ENCODE results near the gene MSH6. TPM values are rescaled to one million over a fixed set of nuclear protein-coding genes. Genes with fewer than 3 reads are reported as not detected.
A peak's percentile ranks its signal among the peaks of the same experiment; 100 is the strongest.

MSH6 gene
- total and polyA plus RNA-seq, 9 of the 15 experiments (the other 6 are each of a cell fraction or from before 2014, with no cell fraction given) = 15.3 to 147 (median 80.5) TPM

GRCh38 chr2:47796090-47796697, 13.2 kb downstream of the MSH6 start:
- Histone ChIP-seq H3K79me2 (ENCODE audit: control insufficient read depth, insufficient read depth, low read length) (peaks cover 74% of the 10 kb centered on the region), H3K27me3 (ENCODE audit: control insufficient read depth in 2 of 2, insufficient read depth in 2 of 2, low read length in 2 of 2) (no peaks in the 10 kb centered on the region), H3K9me1 (ENCODE audit: control insufficient read depth, insufficient read depth, low read length) (no peaks in the 10 kb centered on the region), H3K4me3 (no peak overlapping the region), H3K9me3 (replicated peaks; ENCODE audit: control insufficient read depth, insufficient read depth, low read depth, low read length) (peaks cover 4% of the 10 kb centered on the region), H3K9ac (ENCODE audit: insufficient read depth in 1 of 2, low read depth in 2 of 2, low read length in 2 of 2) (no peak overlapping the region), H3K4me2 (ENCODE audit: insufficient read depth, low read length) (no peak overlapping the region), H3K4me1 (replicated peaks in 1 of 2; ENCODE audit: control insufficient read depth in 2 of 2, insufficient read depth in 2 of 2, low read length in 2 of 2) (no peaks in the 10 kb centered on the region), H2AFZ (ENCODE audit: low read depth, low read length) (no peak overlapping the region), H4K20me1 (replicated peaks; ENCODE audit: control insufficient read depth, insufficient read depth, low read length) (0 out of 2 replicates have a peak, but pooled peaks cover under 1% of the 10 kb centered on the region), H3K27ac (ENCODE audit: extremely low read depth, low read depth, low read length) (no peak overlapping the region), H3K36me3 (ENCODE audit: control insufficient read depth, insufficient read depth, low read length) (peaks cover 90% of the 10 kb centered on the region)
- in situ Hi-C loops (cut with MboI) (no loop called here), intact Hi-C loops (cut with micrococcal nuclease) (no loop called here)
- CTCF ChIA-PET (ENCODE audit: low intra/inter-chr PET ratio) = no interaction called here
- no TSS peak for BruUV-seq (replicated peaks)
- WGBS (ENCODE audit: insufficient coverage, low coverage, missing lambda C conversion rate) = 79% methylated on average over 2 of the region's 2 CpGs
- DNase-seq (ENCODE audit: extremely low read depth in 1 of 4, low spot score in 3 of 4) (no peak), FAIRE-seq (no peak), ATAC-seq (no peak)
- POLR2A ChIA-PET = interaction anchor here (0.6 to 2.1 kb wide), 5 partner anchors 8 to 913 kb away, joined by 3 to 8 read pairs (median 5); partner anchors contain the start of gene MSH6
- no peak for TF ChIP-seq ZNF280A (IDR thresholded peaks at IDR 0.05; ENCODE audit: low read depth, partially characterized antibody)
- TF ChIP-seq SOX6 (IDR thresholded peaks at IDR 0.05) = no peak
- TF ChIP-seq GTF2B (IDR thresholded peaks at IDR 0.05; ENCODE audit: extremely low read depth, insufficient read length) = no peak
- no peak for TF ChIP-seq SRSF9 (IDR thresholded peaks at IDR 0.05; ENCODE audit: borderline replicate concordance, low read depth, low read length)
- TF ChIP-seq CTCFL (IDR thresholded peaks at IDR 0.05; ENCODE audit: borderline replicate concordance, insufficient read depth, low read depth, low read length, poor library complexity, severe bottlenecking) = no peak
- peak; percentile 52; the same call in 1 of the 2 replicates for TF ChIP-seq ZNF121 (CRISPR knock-in tag; conservative IDR thresholded peaks at IDR 0.05)
